ENCODE results near the gene TNS4. TPM values are rescaled to one million over a fixed set of nuclear protein-coding genes. Genes with fewer than 3 reads are reported as not detected.

Gene TNS4
- total and polyA plus RNA-seq, 2 experiments from 2014 or later = 0.20 TPM; not detected in 1

DNA sequence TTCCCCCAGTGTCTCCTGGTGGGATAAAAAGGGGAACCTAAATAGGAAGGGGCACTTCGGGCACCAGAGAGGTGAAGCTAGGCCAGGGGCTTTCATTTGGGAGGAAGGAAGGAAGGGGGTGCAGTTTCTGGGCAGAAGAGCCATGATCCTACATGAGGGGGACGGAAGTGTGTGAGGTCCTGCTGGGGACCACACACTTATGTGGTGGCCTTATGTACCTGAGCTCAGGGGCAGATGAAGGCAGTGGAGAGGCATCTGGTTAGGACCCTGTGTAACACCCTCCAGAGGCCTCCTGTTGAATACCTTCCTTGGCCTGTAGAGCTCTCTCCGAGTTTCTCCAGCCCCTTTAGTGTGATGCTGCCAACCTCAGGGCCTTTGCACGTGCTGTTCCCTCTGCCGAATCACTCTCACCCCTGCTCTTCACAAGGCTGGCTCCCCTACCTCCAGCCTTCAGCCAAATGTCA, 37.0 kb downstream of the TNS4 start:
- in situ Hi-C loops (cut with MboI) = no loop called here
- Histone ChIP-seq H3K27ac (no peak overlapping the region), H4K20me1 (ENCODE audit: insufficient read depth) (no peaks in the 10 kb centered on the region), H3K9ac (no peak overlapping the region), H3K79me2 (ENCODE audit: insufficient read depth) (no peaks in the 10 kb centered on the region), H3K4me3 (no peak overlapping the region), H3K36me3 (ENCODE audit: low read depth) (no peaks in the 10 kb centered on the region), H3K9me3 (ENCODE audit: low read depth) (no peaks in the 10 kb centered on the region), H2AFZ (no peak overlapping the region), H3K4me2 (ENCODE audit: unreplicated experiment) (no peak overlapping the region), H3K27me3 (replicated peaks; ENCODE audit: insufficient read depth) (no peaks in the 10 kb centered on the region), H3F3A (ENCODE audit: insufficient read depth) (peaks cover 70% of the 10 kb centered on the region), H3K4me1 (ENCODE audit: insufficient read depth) (peaks cover 12% of the 10 kb centered on the region), H3K9me2 (ENCODE audit: insufficient read depth) (no peaks in the 10 kb centered on the region)
- DNase-seq = no peak
- TF ChIP-seq EZH2 (IDR thresholded peaks at IDR 0.05; ENCODE audit: insufficient read depth, poor library complexity, severe bottlenecking) = no peak
- TF ChIP-seq EZH2phosphoT487 (IDR thresholded peaks at IDR 0.05; ENCODE audit: insufficient read depth, low read depth) = no peak
- 91 to 95% methylated on average over 5 of the region's 5 CpGs for WGBS, 2 experiments (ENCODE audit: low coverage in 1 of 2, low lambda C conversion rate in 2 of 2, missing lambda C conversion rate in 2 of 2)

DNA sequence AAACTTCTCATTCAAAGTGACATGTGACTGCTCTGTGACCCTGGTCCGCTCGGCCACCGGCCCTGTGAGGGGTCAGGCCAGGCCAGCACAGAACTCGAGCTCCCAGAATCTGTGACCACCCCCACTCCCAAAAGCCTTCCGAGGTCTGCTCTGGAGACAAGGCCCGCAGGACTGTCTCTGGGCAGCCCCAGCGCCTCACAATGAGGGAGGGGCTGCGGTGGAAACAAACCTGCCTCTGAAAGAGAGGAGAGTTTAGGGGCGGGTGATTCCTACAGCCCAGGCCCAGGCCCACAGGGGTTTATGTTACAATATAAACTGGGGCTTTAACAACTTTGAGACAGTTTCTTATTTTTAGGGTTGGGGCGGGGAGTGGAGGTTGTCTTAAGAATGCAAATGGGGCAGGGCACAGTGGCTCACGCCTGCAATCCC, 38.3 kb downstream of the TNS4 start:
- WGBS, 2 experiments (ENCODE audit: low coverage in 1 of 2, low lambda C conversion rate in 2 of 2, missing lambda C conversion rate in 2 of 2) = 58 to 62% methylated on average over 11 of the region's 11 CpGs
- no peak for TF ChIP-seq EZH2 (IDR thresholded peaks at IDR 0.05; ENCODE audit: insufficient read depth, poor library complexity, severe bottlenecking)
- TF ChIP-seq EZH2phosphoT487 (IDR thresholded peaks at IDR 0.05; ENCODE audit: insufficient read depth, low read depth) = no peak
- H3K27ac ChIP-seq = peak overlapping the region; percentile 42

DNA sequence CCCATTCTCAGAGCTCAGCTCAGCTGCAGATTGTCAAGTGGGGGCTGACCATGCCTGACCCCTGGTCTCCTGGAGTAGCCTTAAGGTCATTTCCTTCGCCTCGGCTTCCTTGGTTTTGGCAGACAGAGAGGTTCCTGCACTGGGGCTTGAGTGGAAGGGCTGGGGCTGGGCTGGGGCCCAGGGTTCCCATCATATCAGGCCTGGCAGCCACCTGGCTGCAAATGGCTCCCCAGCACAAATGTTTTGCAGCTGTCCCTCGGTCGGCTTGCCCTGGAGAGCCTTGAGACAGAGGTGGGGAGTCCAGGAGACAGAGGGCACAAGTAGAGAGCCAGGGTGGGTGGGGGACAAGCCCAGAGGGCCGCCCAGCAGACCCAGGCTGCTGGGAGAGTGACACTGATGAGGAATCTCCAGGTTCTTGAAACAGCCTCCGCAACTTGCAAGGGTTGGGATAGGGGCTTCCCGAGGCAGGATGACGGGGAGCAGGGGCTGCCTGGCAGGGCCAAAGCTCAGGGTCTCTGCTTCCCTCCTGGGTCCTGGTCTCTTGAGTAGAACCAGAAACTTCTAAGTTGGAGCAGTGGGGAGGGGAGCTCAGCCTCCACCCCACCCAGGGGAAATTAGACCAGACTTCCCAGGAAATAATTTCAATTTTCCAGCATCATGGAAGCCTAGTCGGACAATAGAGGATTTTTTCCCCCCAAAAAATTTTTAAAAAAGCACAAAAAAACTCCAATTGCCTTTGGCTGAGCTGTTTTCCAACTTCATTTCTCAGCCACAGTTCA, 38.9 kb downstream of the TNS4 start:
- H3K27ac ChIP-seq = peak overlapping the region; percentile 42
- no peak overlapping the region for H2AFZ ChIP-seq
- DNase-seq = no peak
- WGBS, 2 experiments (ENCODE audit: low coverage in 1 of 2, low lambda C conversion rate in 2 of 2, missing lambda C conversion rate in 2 of 2) = 59% methylated on average over 8 to 9 of the region's 9 CpGs
- H4K20me1 ChIP-seq (ENCODE audit: insufficient read depth) = no peaks in the 10 kb centered on the region
- H3K9me3 ChIP-seq (ENCODE audit: low read depth) = no peaks in the 10 kb centered on the region
- no peaks in the 10 kb centered on the region for H3K27me3 ChIP-seq (replicated peaks; ENCODE audit: insufficient read depth)
- no peak for TF ChIP-seq EZH2phosphoT487 (IDR thresholded peaks at IDR 0.05; ENCODE audit: insufficient read depth, low read depth)
- no peak for TF ChIP-seq EZH2 (IDR thresholded peaks at IDR 0.05; ENCODE audit: insufficient read depth, poor library complexity, severe bottlenecking)
- H3K36me3 ChIP-seq (ENCODE audit: low read depth) = peaks cover 8% of the 10 kb centered on the region; the same call in 1 of the 2 replicates
- H3K9me2 ChIP-seq (ENCODE audit: insufficient read depth) = no peaks in the 10 kb centered on the region
- H3K79me2 ChIP-seq (ENCODE audit: insufficient read depth) = no peaks in the 10 kb centered on the region
- H3F3A ChIP-seq (ENCODE audit: insufficient read depth) = peaks cover 71% of the 10 kb centered on the region
- H3K4me2 ChIP-seq (ENCODE audit: unreplicated experiment) = no peak overlapping the region
- no peak overlapping the region for H3K9ac ChIP-seq
- peaks cover 31% of the 10 kb centered on the region for H3K4me1 ChIP-seq (ENCODE audit: insufficient read depth)
- in situ Hi-C loops (cut with MboI) = no loop called here
- no peak overlapping the region for H3K4me3 ChIP-seq

More for the DNA sequence above, 38.3 kb downstream of the TNS4 start:
- in situ Hi-C loops (cut with MboI) = no loop called here
- H2AFZ ChIP-seq = no peak overlapping the region
- peaks cover 25% of the 10 kb centered on the region for H3K4me1 ChIP-seq (ENCODE audit: insufficient read depth)
- no peak overlapping the region for H3K4me3 ChIP-seq
- no peaks in the 10 kb centered on the region for H3K9me3 ChIP-seq (ENCODE audit: low read depth)
- H3K9ac ChIP-seq = no peak overlapping the region
- DNase-seq = peak; percentile 42
- H3K27me3 ChIP-seq (replicated peaks; ENCODE audit: insufficient read depth) = no peaks in the 10 kb centered on the region
- H3K79me2 ChIP-seq (ENCODE audit: insufficient read depth) = no peaks in the 10 kb centered on the region
- H3K9me2 ChIP-seq (ENCODE audit: insufficient read depth) = no peaks in the 10 kb centered on the region
- H3K36me3 ChIP-seq (ENCODE audit: low read depth) = peaks cover 8% of the 10 kb centered on the region; the same call in 1 of the 2 replicates
- H3F3A ChIP-seq (ENCODE audit: insufficient read depth) = peaks cover 71% of the 10 kb centered on the region
- H3K4me2 ChIP-seq (ENCODE audit: unreplicated experiment) = no peak overlapping the region
- no peaks in the 10 kb centered on the region for H4K20me1 ChIP-seq (ENCODE audit: insufficient read depth)

DNA sequence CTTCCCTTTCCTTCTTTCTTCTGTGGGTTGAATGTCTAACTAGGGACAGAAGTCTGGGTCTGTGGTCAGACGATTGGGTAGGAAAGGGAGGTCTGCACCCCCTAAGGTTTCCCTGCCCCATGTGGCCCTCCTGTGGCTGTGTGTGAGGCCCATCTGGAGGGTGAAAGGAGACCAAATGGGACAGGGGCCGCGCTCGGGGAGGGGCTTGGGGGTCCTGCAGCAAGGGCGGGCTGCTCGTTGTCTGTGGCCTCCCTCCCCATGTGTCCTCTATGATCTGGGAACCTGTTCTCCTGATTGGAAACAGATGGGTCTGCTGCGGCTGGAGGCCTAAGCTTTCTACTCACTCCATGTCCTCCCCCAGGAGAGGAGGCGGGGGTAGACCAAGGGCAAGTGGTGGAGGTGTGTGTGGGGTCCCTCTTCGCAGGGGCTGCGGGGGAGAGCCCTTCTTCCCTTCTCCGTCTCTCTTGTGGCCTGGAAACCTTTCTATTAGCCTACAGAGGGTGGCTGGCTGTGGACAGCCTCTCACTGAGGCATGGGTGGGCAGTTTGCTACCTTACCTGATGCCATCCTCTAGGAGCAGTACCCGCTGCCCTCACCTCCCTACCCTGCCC, 39.6 kb downstream of the TNS4 start:
- H4K20me1 ChIP-seq (ENCODE audit: insufficient read depth) = no peaks in the 10 kb centered on the region
- no peak overlapping the region for H3K4me3 ChIP-seq
- H3K4me2 ChIP-seq (ENCODE audit: unreplicated experiment) = no peak overlapping the region
- no peaks in the 10 kb centered on the region for H3K9me3 ChIP-seq (ENCODE audit: low read depth)
- peaks cover 38% of the 10 kb centered on the region for H3K4me1 ChIP-seq (ENCODE audit: insufficient read depth)
- H3F3A ChIP-seq (ENCODE audit: insufficient read depth) = peaks cover 73% of the 10 kb centered on the region
- no peaks in the 10 kb centered on the region for H3K9me2 ChIP-seq (ENCODE audit: insufficient read depth)
- in situ Hi-C loops (cut with MboI) = no loop called here
- H3K36me3 ChIP-seq (ENCODE audit: low read depth) = peaks cover 8% of the 10 kb centered on the region; the same call in 1 of the 2 replicates
- peak; percentile 62 for DNase-seq
- H3K27ac ChIP-seq = peak overlapping the region; percentile 42
- no peak overlapping the region for H2AFZ ChIP-seq
- no peaks in the 10 kb centered on the region for H3K79me2 ChIP-seq (ENCODE audit: insufficient read depth)
- no peaks in the 10 kb centered on the region for H3K27me3 ChIP-seq (replicated peaks; ENCODE audit: insufficient read depth)
- TF ChIP-seq EZH2 (IDR thresholded peaks at IDR 0.05; ENCODE audit: insufficient read depth, poor library complexity, severe bottlenecking) (no peak), EZH2phosphoT487 (IDR thresholded peaks at IDR 0.05; ENCODE audit: insufficient read depth, low read depth) (no peak)
- WGBS, 2 experiments (ENCODE audit: low coverage in 1 of 2, low lambda C conversion rate in 2 of 2, missing lambda C conversion rate in 2 of 2) = 34 to 56% methylated on average over 6 to 12 of the region's 12 CpGs
- no peak overlapping the region for H3K9ac ChIP-seq

Measured in GM23248 (cell line).